Activated CD8-positive, alpha-beta memory T cell treated with anti-CD3 and anti-CD28 coated beads, Interleukin-2, amount 10 ng/mL, durations not matched to agents 7 days and 5 days (primary cell): ENCODE data around the gene UPP2. TPM values are rescaled to one million over a fixed set of nuclear protein-coding genes. Genes with fewer than 3 reads are reported as not detected.

Experiments
- ATAC-seq: fragments of 150-1000 bp; cut with Tn5 transposase; one replicate; pipeline ENCODE4 v1.10.0; 2021; ENCODE audit warnings: moderate library complexity
- CTCF ChIA-PET: fragments of 350-600 bp; sonication (Branson Sonifier 250); formaldehyde crosslinking; loops from one replicate; lab custom pipeline; 2021; ENCODE audit warnings: antibody characterized with exemption; lab: Charles Lee
- DNase-seq: peaks from one replicate; pipeline ENCODE4 v3.0.0-alpha.2; 2020
- H3K27ac Mint-ChIP-seq: one replicate; pipeline ENCODE4 v1.8.0; 2021; ENCODE audit warnings: mild to moderate bottlenecking, mixed read lengths
- H3K27me3 Mint-ChIP-seq: one replicate; pipeline ENCODE4 v1.8.0; 2021; ENCODE audit warnings: mixed read lengths
- H3K36me3 Mint-ChIP-seq: one replicate; pipeline ENCODE4 v1.8.0; 2021; ENCODE audit warnings: mild to moderate bottlenecking, mixed read lengths
- H3K4me1 Mint-ChIP-seq: one replicate; pipeline ENCODE4 v1.8.0; 2021; ENCODE audit warnings: mixed read lengths
- H3K4me3 Mint-ChIP-seq: one replicate; pipeline ENCODE4 v1.8.0; 2021; ENCODE audit warnings: mild to moderate bottlenecking, moderate library complexity, mixed read lengths
- H3K9me3 Mint-ChIP-seq: one replicate; pipeline ENCODE4 v1.8.0; 2022; ENCODE audit warnings: low read depth, mixed read lengths
- total RNA-seq, 2 experiments: library from RNA; stranded (reverse); gene quantifications; one replicate each; pipeline ENCODE4 v1.2.3, GENCODE V29; 2021

Gene UPP2
- total RNA-seq, 2 experiments from 2014 or later: not detected

DNA sequence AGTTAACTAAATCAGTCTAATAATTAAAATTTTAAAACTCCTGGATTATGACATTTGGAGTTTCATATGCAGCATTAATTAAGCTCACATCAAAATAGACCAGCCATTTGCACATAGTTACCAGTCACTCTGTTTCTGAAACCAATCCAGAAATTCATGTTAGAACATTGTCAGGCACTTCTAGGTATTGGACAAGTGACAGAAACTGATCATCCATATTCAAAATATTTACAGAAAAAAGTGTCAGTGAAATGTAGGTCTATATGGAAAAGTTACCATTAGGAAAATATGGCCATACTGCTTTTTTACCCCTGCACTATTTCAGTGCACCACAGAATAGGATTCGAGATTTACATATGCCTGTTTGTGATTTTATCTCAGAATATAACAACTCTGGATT lies 33.4 kb downstream of the UPP2 start:
- no peaks in the 10 kb centered on the region for H3K36me3 Mint-ChIP-seq
- ATAC-seq (no peak), DNase-seq (no peak)
- CTCF ChIA-PET: no interaction called here
- H3K9me3 Mint-ChIP-seq: no peaks in the 10 kb centered on the region
- no peak overlapping the region for H3K27ac Mint-ChIP-seq
- no peaks in the 10 kb centered on the region for H3K4me1 Mint-ChIP-seq
- H3K27me3 Mint-ChIP-seq: peaks cover 5% of the 10 kb centered on the region
- no peak overlapping the region for H3K4me3 Mint-ChIP-seq

GRCh38 chr2:158138255-158138654 lies 36.6 kb downstream of the UPP2 start:
- H3K9me3 Mint-ChIP-seq: no peaks in the 10 kb centered on the region
- no peaks in the 10 kb centered on the region for H3K36me3 Mint-ChIP-seq
- H3K4me1 Mint-ChIP-seq: no peaks in the 10 kb centered on the region
- H3K4me3 Mint-ChIP-seq: no peak overlapping the region
- peaks cover 4% of the 10 kb centered on the region for H3K27me3 Mint-ChIP-seq
- ATAC-seq: no peak
- no peak for DNase-seq
- no peak overlapping the region for H3K27ac Mint-ChIP-seq
- CTCF ChIA-PET: no interaction called here

GRCh38 chr2:158140201-158140600 lies 38.5 kb downstream of the UPP2 start:
- H3K4me3 Mint-ChIP-seq: no peak overlapping the region
- H3K4me1 Mint-ChIP-seq: no peaks in the 10 kb centered on the region
- ATAC-seq (no peak), DNase-seq (no peak)
- H3K27me3 Mint-ChIP-seq: peaks cover 2% of the 10 kb centered on the region
- no peaks in the 10 kb centered on the region for H3K36me3 Mint-ChIP-seq
- H3K9me3 Mint-ChIP-seq: no peaks in the 10 kb centered on the region
- CTCF ChIA-PET: no interaction called here
- no peak overlapping the region for H3K27ac Mint-ChIP-seq

GRCh38 chr2:158142165-158142564 lies 40.5 kb downstream of the UPP2 start:
- no peaks in the 10 kb centered on the region for H3K9me3 Mint-ChIP-seq
- peaks cover 2% of the 10 kb centered on the region for H3K27me3 Mint-ChIP-seq
- DNase-seq (no peak), ATAC-seq (no peak)
- CTCF ChIA-PET: no interaction called here
- H3K36me3 Mint-ChIP-seq: no peaks in the 10 kb centered on the region
- no peaks in the 10 kb centered on the region for H3K4me1 Mint-ChIP-seq
- H3K4me3 Mint-ChIP-seq: no peak overlapping the region
- no peak overlapping the region for H3K27ac Mint-ChIP-seq

- ATAC-seq: no peak
- CTCF ChIA-PET: no interaction called here
- no peak for DNase-seq
- Mint-ChIP-seq H3K4me3 (no peak overlapping the region), H3K27me3 (peaks cover 5% of the 10 kb centered on the region), H3K4me1 (no peaks in the 10 kb centered on the region), H3K27ac (no peak overlapping the region), H3K36me3 (no peaks in the 10 kb centered on the region), H3K9me3 (no peaks in the 10 kb centered on the region)
Measured at GRCh38 chr2:158142568-158143332, 41.1 kb downstream of the UPP2 start.

DNA sequence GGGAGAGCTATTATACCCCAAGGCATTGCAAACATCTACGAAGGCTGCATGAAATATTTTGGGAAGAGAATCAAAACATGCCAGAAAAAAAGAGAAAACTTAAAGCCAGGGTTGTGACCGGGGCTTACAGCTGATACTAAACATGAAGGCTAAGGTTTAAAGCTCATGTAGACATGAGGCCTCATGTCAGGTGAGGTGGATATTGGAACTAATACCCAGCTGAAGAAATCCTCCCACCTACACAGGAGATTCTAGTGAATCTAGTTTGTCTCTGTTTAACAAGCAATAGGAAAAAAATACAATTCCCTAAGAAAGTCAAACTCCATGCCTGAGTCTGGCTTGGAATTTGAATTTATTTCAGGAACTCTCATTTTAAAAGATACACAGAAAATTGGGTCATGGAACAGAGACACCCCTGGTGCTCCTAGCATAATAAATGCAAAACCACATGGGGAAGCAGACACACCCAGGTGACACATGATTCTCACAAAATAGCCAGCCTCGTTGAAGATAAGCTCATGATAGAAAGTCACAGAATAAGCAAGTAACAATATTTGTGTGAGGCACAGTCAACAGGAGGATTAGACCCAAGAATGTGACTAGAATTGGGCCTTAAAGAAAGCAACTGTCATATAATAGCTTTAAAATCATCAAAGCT lies 42.2 kb downstream of the UPP2 start:
- DNase-seq (no peak), ATAC-seq (no peak)
- CTCF ChIA-PET: no interaction called here
- Mint-ChIP-seq H3K9me3 (no peaks in the 10 kb centered on the region), H3K36me3 (no peaks in the 10 kb centered on the region), H3K4me1 (no peaks in the 10 kb centered on the region), H3K27me3 (peaks cover 5% of the 10 kb centered on the region), H3K4me3 (no peak overlapping the region), H3K27ac (no peak overlapping the region)

- CTCF ChIA-PET: no interaction called here
- Mint-ChIP-seq H3K27ac (no peak overlapping the region), H3K36me3 (no peaks in the 10 kb centered on the region), H3K27me3 (peaks cover 5% of the 10 kb centered on the region), H3K4me1 (no peaks in the 10 kb centered on the region), H3K4me3 (no peak overlapping the region), H3K9me3 (no peaks in the 10 kb centered on the region)
- DNase-seq: no peak
- no peak for ATAC-seq
Measured at GRCh38 chr2:158144914-158145625, 43.4 kb downstream of the UPP2 start.

- ATAC-seq (no peak), DNase-seq (no peak)
- no peaks in the 10 kb centered on the region for H3K9me3 Mint-ChIP-seq
- CTCF ChIA-PET: no interaction called here
- H3K4me3 Mint-ChIP-seq: no peak overlapping the region
- no peaks in the 10 kb centered on the region for H3K27me3 Mint-ChIP-seq
- no peak overlapping the region for H3K27ac Mint-ChIP-seq
- H3K36me3 Mint-ChIP-seq: no peaks in the 10 kb centered on the region
- no peaks in the 10 kb centered on the region for H3K4me1 Mint-ChIP-seq
Measured at GRCh38 chr2:158153270-158154015, 51.8 kb downstream of the UPP2 start.

DNA sequence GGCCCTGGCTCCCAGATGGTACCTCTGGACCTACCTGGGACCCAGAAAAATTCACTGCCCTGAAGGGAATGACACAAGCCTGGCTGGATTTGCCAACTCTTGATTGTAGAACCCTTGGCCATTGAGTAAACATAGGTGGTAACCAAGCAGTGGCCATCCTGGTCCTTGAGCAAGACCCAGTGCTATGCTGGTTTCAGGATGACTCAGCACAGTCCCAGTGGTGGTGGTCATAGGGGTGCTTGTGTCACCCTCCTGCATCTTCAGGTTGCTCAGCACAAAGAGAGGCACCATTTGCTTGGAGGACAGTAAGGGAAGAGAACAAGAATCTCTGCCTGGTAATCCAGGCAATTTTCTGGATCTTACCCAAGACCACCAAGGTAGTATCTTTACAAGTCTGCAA lies 52.9 kb downstream of the UPP2 start:
- no peak overlapping the region for H3K4me3 Mint-ChIP-seq
- no peaks in the 10 kb centered on the region for H3K36me3 Mint-ChIP-seq
- H3K27ac Mint-ChIP-seq: no peak overlapping the region
- CTCF ChIA-PET: no interaction called here
- peaks cover 3% of the 10 kb centered on the region for H3K27me3 Mint-ChIP-seq
- no peaks in the 10 kb centered on the region for H3K9me3 Mint-ChIP-seq
- ATAC-seq: no peak
- H3K4me1 Mint-ChIP-seq: no peaks in the 10 kb centered on the region
- DNase-seq: no peak

DNA sequence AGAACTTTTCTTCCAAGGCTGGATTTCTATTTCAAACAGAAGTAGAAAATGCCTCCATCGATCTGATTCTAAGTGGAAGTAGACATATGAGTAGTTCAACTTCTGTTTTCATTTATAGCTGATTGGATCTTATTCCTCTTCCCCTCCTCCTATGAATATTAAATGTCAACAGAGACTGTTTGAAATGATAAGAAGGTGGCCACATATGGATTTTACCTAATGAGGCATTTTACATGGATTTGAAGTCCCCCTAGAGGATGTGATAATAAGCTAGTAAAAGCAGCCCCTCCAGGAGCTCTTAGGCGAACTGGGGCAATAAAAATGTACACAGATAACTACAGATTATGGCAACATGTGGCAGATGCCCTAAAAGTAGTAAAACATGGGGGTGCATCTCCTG lies 71.0 kb downstream of the UPP2 start:
- Mint-ChIP-seq H3K27me3 (peaks cover 15% of the 10 kb centered on the region), H3K36me3 (no peaks in the 10 kb centered on the region), H3K4me1 (no peaks in the 10 kb centered on the region), H3K9me3 (no peaks in the 10 kb centered on the region), H3K4me3 (no peak overlapping the region), H3K27ac (no peak overlapping the region)
- DNase-seq: no peak
- CTCF ChIA-PET: interaction anchor here (0.9 kb wide), 1 partner anchor 226 kb away, joined by 3 read pairs; no protein-coding TSS in a partner anchor
- no peak for ATAC-seq

- no peak for ATAC-seq
- H3K9me3 Mint-ChIP-seq: no peaks in the 10 kb centered on the region
- peaks cover 24% of the 10 kb centered on the region for H3K27me3 Mint-ChIP-seq
- no peak overlapping the region for H3K4me3 Mint-ChIP-seq
- no peaks in the 10 kb centered on the region for H3K4me1 Mint-ChIP-seq
- CTCF ChIA-PET: no interaction called here
- DNase-seq: no peak
- no peaks in the 10 kb centered on the region for H3K36me3 Mint-ChIP-seq
- H3K27ac Mint-ChIP-seq: no peak overlapping the region
Measured at GRCh38 chr2:158174495-158174894, 72.8 kb downstream of the UPP2 start.

DNA sequence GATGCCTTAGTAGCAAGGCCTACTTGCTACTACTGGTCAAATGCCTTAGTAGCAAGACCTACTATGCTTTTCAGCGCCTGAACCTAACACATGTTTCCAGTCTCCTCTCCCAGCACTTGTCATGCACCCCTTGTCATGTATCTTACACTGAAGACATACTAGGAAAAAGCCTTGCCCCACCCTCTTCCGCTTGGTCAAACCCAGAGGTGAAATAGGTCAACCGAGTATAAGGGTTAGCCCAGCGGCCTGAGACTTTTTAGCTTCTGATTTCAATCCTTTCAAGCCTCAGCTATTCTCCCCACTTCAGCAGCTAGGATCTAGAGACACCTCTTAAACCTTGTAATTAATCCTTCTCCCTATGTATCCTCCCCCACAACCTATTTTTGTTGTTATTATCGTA lies 73.3 kb downstream of the UPP2 start:
- no peaks in the 10 kb centered on the region for H3K4me1 Mint-ChIP-seq
- H3K9me3 Mint-ChIP-seq: no peaks in the 10 kb centered on the region
- peaks cover 21% of the 10 kb centered on the region for H3K27me3 Mint-ChIP-seq
- CTCF ChIA-PET: no interaction called here
- no peak for ATAC-seq
- DNase-seq: no peak
- no peak overlapping the region for H3K4me3 Mint-ChIP-seq
- H3K27ac Mint-ChIP-seq: no peak overlapping the region
- no peaks in the 10 kb centered on the region for H3K36me3 Mint-ChIP-seq

- CTCF ChIA-PET: no interaction called here
- DNase-seq (no peak), ATAC-seq (no peak)
- Mint-ChIP-seq H3K9me3 (no peaks in the 10 kb centered on the region), H3K36me3 (no peaks in the 10 kb centered on the region), H3K27me3 (peaks cover 17% of the 10 kb centered on the region), H3K4me3 (no peak overlapping the region), H3K4me1 (no peaks in the 10 kb centered on the region), H3K27ac (no peak overlapping the region)
Measured at GRCh38 chr2:158178646-158179045, 77.0 kb downstream of the UPP2 start.
